Testis (tissue), 2 donors: ENCODE data around the gene RAMP1.

Experiments used
- POLR2A ChIP-seq: fragments of 450-650 bp; IDR thresholded peaks from one replicate; pipeline ENCODE4 v1.6.1; 2017; ENCODE audit warnings: antibody characterized with exemption, mild to moderate bottlenecking, moderate library complexity
- TF ChIP-seq, protein P1 (sequence below), 3 experiments: fragments of 450-650 bp in 2 of 3; fragments of 200-600 bp in 1 of 3; sonication (generic) in 1 of 3; IDR thresholded peaks; one replicate each; pipeline ENCODE4 v1.5.1; 2016 to 2019; ENCODE audit warnings: antibody characterized with exemption in 3 of 3, mild to moderate bottlenecking in 2 of 3, moderate library complexity in 1 of 3

DNA sequence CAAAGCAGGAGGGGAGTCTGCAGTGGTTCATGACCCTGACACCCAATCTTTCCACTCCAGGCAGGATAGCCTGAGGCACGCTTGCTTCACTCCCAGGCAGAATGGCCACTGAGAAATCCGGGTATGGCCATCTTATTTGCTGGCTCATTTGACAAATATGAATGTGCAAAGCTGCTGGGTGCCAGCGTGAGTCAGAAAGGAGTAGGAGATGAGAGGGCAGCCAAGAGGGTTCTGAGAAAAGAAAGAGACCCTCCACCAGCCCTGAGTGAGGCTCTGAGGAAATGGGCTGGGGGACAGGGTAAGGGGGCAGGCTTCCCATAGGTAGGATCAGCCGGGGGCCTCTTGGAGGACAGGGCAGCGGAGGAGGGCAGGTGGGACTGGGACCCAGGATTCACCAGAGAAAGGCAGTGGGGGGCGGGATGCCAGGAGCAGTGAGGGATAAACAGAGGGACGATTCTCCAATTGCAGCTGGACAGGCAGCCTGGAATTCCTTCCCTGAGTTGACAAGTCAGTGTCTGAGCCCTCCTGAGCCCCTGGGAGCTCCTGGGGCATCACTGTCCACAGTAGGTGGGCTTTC, 15.2 kb downstream of the RAMP1 start:
- TF ChIP-seq, protein P1, sequence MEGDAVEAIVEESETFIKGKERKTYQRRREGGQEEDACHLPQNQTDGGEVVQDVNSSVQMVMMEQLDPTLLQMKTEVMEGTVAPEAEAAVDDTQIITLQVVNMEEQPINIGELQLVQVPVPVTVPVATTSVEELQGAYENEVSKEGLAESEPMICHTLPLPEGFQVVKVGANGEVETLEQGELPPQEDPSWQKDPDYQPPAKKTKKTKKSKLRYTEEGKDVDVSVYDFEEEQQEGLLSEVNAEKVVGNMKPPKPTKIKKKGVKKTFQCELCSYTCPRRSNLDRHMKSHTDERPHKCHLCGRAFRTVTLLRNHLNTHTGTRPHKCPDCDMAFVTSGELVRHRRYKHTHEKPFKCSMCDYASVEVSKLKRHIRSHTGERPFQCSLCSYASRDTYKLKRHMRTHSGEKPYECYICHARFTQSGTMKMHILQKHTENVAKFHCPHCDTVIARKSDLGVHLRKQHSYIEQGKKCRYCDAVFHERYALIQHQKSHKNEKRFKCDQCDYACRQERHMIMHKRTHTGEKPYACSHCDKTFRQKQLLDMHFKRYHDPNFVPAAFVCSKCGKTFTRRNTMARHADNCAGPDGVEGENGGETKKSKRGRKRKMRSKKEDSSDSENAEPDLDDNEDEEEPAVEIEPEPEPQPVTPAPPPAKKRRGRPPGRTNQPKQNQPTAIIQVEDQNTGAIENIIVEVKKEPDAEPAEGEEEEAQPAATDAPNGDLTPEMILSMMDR (IDR thresholded peaks at IDR 0.05): no peak
- no peak for TF ChIP-seq POLR2A
